ENCODE data around the gene PAQR7. TPM values are rescaled to one million over a fixed set of nuclear protein-coding genes. Genes with fewer than 3 reads are reported as not detected.

PAQR7 gene
- polyA plus RNA-seq, 1 donor, result 42.9 TPM

- no peaks in the 10 kb centered on the region for H3K27me3 ChIP-seq (ENCODE audit: control insufficient read depth, insufficient read depth, low read length)
- no peak for DNase-seq
- H3K9me3 ChIP-seq (ENCODE audit: control insufficient read depth, low read depth, low read length), result no peaks in the 10 kb centered on the region
- WGBS (ENCODE audit: insufficient coverage, low lambda C conversion rate), result no CpG with 5 or more reads among the region's 1 CpG
- no peak overlapping the region for H3K4me3 ChIP-seq (ENCODE audit: low read length)
- peaks cover 49% of the 10 kb centered on the region for H3K4me1 ChIP-seq (ENCODE audit: control insufficient read depth, insufficient read depth, low read length)
- peaks cover 43% of the 10 kb centered on the region for H3K36me3 ChIP-seq (ENCODE audit: control insufficient read depth, insufficient read depth, low read length)
- H3K27ac ChIP-seq (ENCODE audit: low read length), result no peak overlapping the region
Observed at GRCh38 chr1:25866288-25866687, 9.2 kb downstream of the PAQR7 start.

DNA sequence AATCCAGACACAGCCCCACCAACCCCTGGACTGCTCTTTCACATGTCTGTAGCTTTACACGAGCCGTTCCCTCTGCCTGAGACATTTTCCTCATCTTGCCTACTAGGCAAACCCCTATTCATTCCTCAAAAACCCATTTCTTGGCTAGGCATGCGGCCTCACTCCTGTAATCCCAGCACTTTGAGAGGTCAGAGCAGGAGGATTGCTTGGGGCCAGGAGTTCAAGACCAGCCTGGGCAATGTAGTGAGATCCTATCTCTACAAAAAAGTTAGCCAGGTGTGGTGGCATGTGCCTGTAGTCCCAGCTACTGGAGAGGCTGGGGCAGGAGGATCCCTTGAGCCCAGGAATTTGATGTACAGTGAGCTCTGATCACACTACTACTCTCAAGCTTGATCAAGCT lies 11.1 kb downstream of the PAQR7 start:
- Histone ChIP-seq H3K4me3 (ENCODE audit: low read length) (no peak overlapping the region), H3K36me3 (ENCODE audit: control insufficient read depth, insufficient read depth, low read length) (peaks cover 28% of the 10 kb centered on the region), H3K9me3 (ENCODE audit: control insufficient read depth, low read depth, low read length) (peaks cover 4% of the 10 kb centered on the region), H3K27ac (ENCODE audit: low read length) (no peak overlapping the region), H3K4me1 (ENCODE audit: control insufficient read depth, insufficient read depth, low read length) (peaks cover 42% of the 10 kb centered on the region), H3K27me3 (ENCODE audit: control insufficient read depth, insufficient read depth, low read length) (no peaks in the 10 kb centered on the region)
- DNase-seq, result no peak
- 90% methylated on average over 2 of the region's 3 CpGs for WGBS (ENCODE audit: insufficient coverage, low lambda C conversion rate)

DNA sequence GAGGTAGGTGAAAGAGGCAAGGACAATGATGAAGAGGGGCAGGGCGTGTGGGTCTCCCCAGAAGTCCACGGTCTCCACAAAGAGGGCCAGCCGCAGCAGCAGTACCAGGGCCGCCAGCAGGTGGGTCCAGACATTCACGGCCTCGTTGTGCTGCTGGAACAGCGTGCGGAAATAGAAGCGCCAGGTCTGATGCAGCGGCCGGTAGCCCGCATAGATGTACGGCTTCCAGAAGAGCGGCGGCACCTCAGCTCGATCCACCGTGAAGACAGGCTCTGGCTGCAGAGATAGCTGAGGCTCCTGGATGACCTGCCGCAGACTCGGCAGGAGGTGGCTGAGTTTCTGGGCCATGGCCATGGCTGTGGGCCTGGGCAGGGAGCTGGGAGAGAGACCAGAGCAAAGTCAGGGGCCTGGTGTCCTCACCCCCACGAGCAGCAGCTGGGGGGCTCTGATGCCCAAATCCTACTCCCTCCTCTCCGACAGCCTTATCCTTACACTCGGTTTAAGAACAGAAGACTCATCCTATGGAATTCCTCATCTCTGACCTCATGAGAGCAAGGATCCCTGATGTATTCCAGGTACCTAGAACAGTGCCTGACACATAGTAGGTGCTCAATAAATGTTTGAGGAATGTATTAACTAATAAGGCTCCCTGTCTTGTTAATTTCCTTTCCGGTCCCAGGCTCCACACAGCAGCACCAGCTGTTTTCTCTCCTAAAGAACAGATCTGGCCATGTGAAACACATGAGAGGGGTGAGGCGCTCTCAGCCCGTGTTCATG lies 11.8 kb downstream of the PAQR7 start:
- WGBS (ENCODE audit: insufficient coverage, low lambda C conversion rate), result no CpG with 5 or more reads among the region's 25 CpGs
- DNase-seq, result no peak
- H3K36me3 ChIP-seq (ENCODE audit: control insufficient read depth, insufficient read depth, low read length), result peaks cover 24% of the 10 kb centered on the region
- H3K9me3 ChIP-seq (ENCODE audit: control insufficient read depth, low read depth, low read length), result peaks cover 4% of the 10 kb centered on the region
- peaks cover 40% of the 10 kb centered on the region for H3K4me1 ChIP-seq (ENCODE audit: control insufficient read depth, insufficient read depth, low read length)
- no peak overlapping the region for H3K4me3 ChIP-seq (ENCODE audit: low read length)
- H3K27ac ChIP-seq (ENCODE audit: low read length), result no peak overlapping the region
- H3K27me3 ChIP-seq (ENCODE audit: control insufficient read depth, insufficient read depth, low read length), result no peaks in the 10 kb centered on the region

GRCh38 chr1:25862785-25863485 lies 12.6 kb downstream of the PAQR7 start:
- DNase-seq, result no peak
- Histone ChIP-seq H3K9me3 (ENCODE audit: control insufficient read depth, low read depth, low read length) (peaks cover 4% of the 10 kb centered on the region), H3K36me3 (ENCODE audit: control insufficient read depth, insufficient read depth, low read length) (peaks cover 24% of the 10 kb centered on the region), H3K27ac (ENCODE audit: low read length) (no peak overlapping the region), H3K4me3 (ENCODE audit: low read length) (no peak overlapping the region), H3K4me1 (ENCODE audit: control insufficient read depth, insufficient read depth, low read length) (peaks cover 35% of the 10 kb centered on the region), H3K27me3 (ENCODE audit: control insufficient read depth, insufficient read depth, low read length) (no peaks in the 10 kb centered on the region)
- 80% methylated on average over 1 of the region's 20 CpGs for WGBS (ENCODE audit: insufficient coverage, low lambda C conversion rate)

- Histone ChIP-seq H3K36me3 (ENCODE audit: control insufficient read depth, insufficient read depth, low read length) (peaks cover 24% of the 10 kb centered on the region), H3K4me1 (ENCODE audit: control insufficient read depth, insufficient read depth, low read length) (peaks cover 24% of the 10 kb centered on the region), H3K27me3 (ENCODE audit: control insufficient read depth, insufficient read depth, low read length) (no peaks in the 10 kb centered on the region), H3K4me3 (ENCODE audit: low read length) (no peak overlapping the region), H3K27ac (ENCODE audit: low read length) (peak overlapping the region; percentile 56), H3K9me3 (ENCODE audit: control insufficient read depth, low read depth, low read length) (peaks cover 4% of the 10 kb centered on the region)
- WGBS (ENCODE audit: insufficient coverage, low lambda C conversion rate), result no CpG with 5 or more reads among the region's 16 CpGs
- DNase-seq, result peak; percentile 60 to 88
Observed at GRCh38 chr1:25861316-25862286, 13.9 kb downstream of the PAQR7 start.

DNA sequence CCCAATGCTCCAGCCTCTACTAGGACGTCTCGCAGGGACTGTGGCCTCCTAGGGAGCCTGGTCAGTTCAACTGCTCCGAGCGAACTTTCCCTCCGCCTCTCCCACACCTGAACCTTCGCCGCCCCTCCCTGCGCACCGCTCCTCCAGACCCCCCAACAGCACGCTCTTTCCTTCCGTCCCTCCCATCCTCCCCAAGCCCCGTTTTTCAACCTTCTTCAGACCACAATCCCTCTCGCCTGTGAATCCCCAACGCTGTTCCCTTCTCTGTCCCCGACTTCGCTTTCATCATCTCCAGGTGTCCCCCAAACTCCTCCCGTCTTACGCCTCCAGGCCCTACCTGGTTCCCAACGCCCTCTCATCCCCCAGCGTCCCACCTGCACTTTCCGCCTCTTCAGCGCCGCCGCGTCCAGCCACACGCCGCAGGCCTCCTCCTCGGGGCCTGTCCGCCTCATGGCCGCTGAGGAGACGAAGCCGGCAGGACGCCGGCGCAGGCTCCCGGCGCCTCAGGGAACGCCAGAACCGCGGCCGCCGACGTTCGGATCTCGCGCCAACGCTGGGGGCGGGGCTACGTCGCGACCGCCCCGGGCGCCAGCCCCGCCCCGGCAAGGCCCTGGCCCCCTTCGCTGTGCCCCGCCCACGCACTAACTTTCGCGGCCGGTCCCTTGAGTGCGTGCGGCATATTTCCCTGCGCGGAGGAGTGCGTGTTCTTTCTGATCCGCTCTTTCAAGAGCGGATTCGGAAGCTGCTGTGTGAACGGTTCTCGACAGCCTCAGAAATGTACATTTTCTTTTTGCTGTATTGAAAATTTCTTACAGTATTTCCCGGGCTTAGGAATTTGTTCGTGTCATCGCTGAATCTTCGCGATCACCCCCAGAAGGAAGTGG lies 16.4 kb downstream of the PAQR7 start, which contains the start of gene AUNIP:
AUNIP (minus strand) TSS at position 552 of the 884 bp plus-strand sequence; CDS start at position 452, 100 bp downstream.
- no CpG with 5 or more reads among the region's 77 CpGs for WGBS (ENCODE audit: insufficient coverage, low lambda C conversion rate)

DNA sequence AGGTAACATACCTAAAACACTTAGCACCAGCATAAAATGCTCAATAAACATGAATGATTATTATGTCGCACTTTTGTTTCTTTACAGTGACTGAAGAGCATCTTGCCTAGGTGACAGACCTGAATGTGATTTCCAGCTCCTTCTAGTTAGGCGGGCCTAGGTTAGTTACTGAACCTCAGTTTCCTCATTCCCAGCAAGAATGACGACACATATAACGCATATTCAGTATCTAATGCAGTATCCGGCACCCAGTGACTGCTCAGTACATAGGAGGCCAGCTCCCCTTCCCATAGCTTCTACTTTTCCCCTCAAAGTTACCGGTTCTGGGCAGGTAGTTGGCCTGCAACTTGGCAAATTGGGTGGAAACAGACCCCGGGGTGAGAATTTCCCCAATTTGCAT lies 17.0 kb downstream of the PAQR7 start:
- no CpG with 5 or more reads among the region's 7 CpGs for WGBS (ENCODE audit: insufficient coverage, low lambda C conversion rate)
- H3K27me3 ChIP-seq (ENCODE audit: control insufficient read depth, insufficient read depth, low read length), result no peaks in the 10 kb centered on the region
- peak in 1 of 2 donors; percentile 22 for DNase-seq
- H3K4me1 ChIP-seq (ENCODE audit: control insufficient read depth, insufficient read depth, low read length), result peaks cover 18% of the 10 kb centered on the region
- peak overlapping the region; percentile 47 for H3K4me3 ChIP-seq (ENCODE audit: low read length)
- H3K9me3 ChIP-seq (ENCODE audit: control insufficient read depth, low read depth, low read length), result peaks cover 4% of the 10 kb centered on the region
- H3K36me3 ChIP-seq (ENCODE audit: control insufficient read depth, insufficient read depth, low read length), result peaks cover 16% of the 10 kb centered on the region
- no peak overlapping the region for H3K27ac ChIP-seq (ENCODE audit: low read length)

More for the DNA sequence above, 16.4 kb downstream of the PAQR7 start, which contains the start of gene AUNIP:
- H3K27me3 ChIP-seq (ENCODE audit: control insufficient read depth, insufficient read depth, low read length), result no peaks in the 10 kb centered on the region
- H3K4me3 ChIP-seq (ENCODE audit: low read length), result peak within 1 kb of the TSS; percentile 59
- peak within 1 kb of the TSS; percentile 84 for H3K27ac ChIP-seq (ENCODE audit: low read length)
- H3K4me1 ChIP-seq (ENCODE audit: control insufficient read depth, insufficient read depth, low read length), result peaks cover 18% of the 10 kb centered on the region
- peaks cover 4% of the 10 kb centered on the region for H3K9me3 ChIP-seq (ENCODE audit: control insufficient read depth, low read depth, low read length)
- peaks cover 21% of the 10 kb centered on the region for H3K36me3 ChIP-seq (ENCODE audit: control insufficient read depth, insufficient read depth, low read length)
- DNase-seq, result peak; percentile 84 to 91

- Histone ChIP-seq H3K27ac (ENCODE audit: low read length) (no peak overlapping the region), H3K4me3 (ENCODE audit: low read length) (no peak overlapping the region), H3K4me1 (ENCODE audit: control insufficient read depth, insufficient read depth, low read length) (peaks cover 18% of the 10 kb centered on the region), H3K27me3 (ENCODE audit: control insufficient read depth, insufficient read depth, low read length) (no peaks in the 10 kb centered on the region), H3K9me3 (ENCODE audit: control insufficient read depth, low read depth, low read length) (peaks cover 4% of the 10 kb centered on the region), H3K36me3 (ENCODE audit: control insufficient read depth, insufficient read depth, low read length) (peaks cover under 1% of the 10 kb centered on the region)
- no peak for DNase-seq
- no CpG with 5 or more reads among the region's 11 CpGs for WGBS (ENCODE audit: insufficient coverage, low lambda C conversion rate)
Observed at GRCh38 chr1:25856856-25857255, 18.7 kb downstream of the PAQR7 start.

- DNase-seq, result no peak
- no peak overlapping the region for H3K4me3 ChIP-seq (ENCODE audit: low read length)
- H3K27me3 ChIP-seq (ENCODE audit: control insufficient read depth, insufficient read depth, low read length), result no peaks in the 10 kb centered on the region
- H3K4me1 ChIP-seq (ENCODE audit: control insufficient read depth, insufficient read depth, low read length), result peaks cover 6% of the 10 kb centered on the region
- no CpG with 5 or more reads among the region's 2 CpGs for WGBS (ENCODE audit: insufficient coverage, low lambda C conversion rate)
- H3K9me3 ChIP-seq (ENCODE audit: control insufficient read depth, low read depth, low read length), result no peaks in the 10 kb centered on the region
- no peak overlapping the region for H3K27ac ChIP-seq (ENCODE audit: low read length)
- H3K36me3 ChIP-seq (ENCODE audit: control insufficient read depth, insufficient read depth, low read length), result no peaks in the 10 kb centered on the region
Observed at GRCh38 chr1:25854554-25854953, 21.0 kb downstream of the PAQR7 start.
